HG02759 (cell line): ENCODE results near the gene ZNF419.
"Not testable (repeated sequence)": the region's sequence is repeated elsewhere in the genome, so short reads cannot be mapped to it uniquely, and the experiment has no call there.

Experiments used
- ATAC-seq: cut with Tn5 transposase; IDR thresholded peaks from one replicate; pipeline ENCODE4 v1.9.1; 2021; ENCODE audit warnings: mild to moderate bottlenecking, moderate library complexity; ENCODE audit not compliant: unreplicated experiment

Gene ZNF419

GRCh38 chr19:57487477-57488298 lies at the start of gene ZNF419:
TSS of gene ZNF419 (plus strand) at chr19:57487750. CDS start at chr19:57487951, 201 bp downstream.
- peak; percentile 97 for ATAC-seq

- ATAC-seq: no peak
Measured at GRCh38 chr19:57437931-57438330, 49.6 kb upstream of the ZNF419 start.

GRCh38 chr19:57438925-57439324 lies 48.6 kb upstream of the ZNF419 start:
- no peak for ATAC-seq

- no peak for ATAC-seq
Measured at GRCh38 chr19:57441979-57442752, 45.4 kb upstream of the ZNF419 start.

GRCh38 chr19:57443121-57443696 lies 44.3 kb upstream of the ZNF419 start:
- no peak for ATAC-seq

GRCh38 chr19:57452307-57452706 lies 35.2 kb upstream of the ZNF419 start:
- ATAC-seq: no peak

GRCh38 chr19:57465680-57466381 lies 21.7 kb upstream of the ZNF419 start:
- ATAC-seq: no peak

- no peak for ATAC-seq
Measured at GRCh38 chr19:57466489-57466888, 21.1 kb upstream of the ZNF419 start.

- ATAC-seq: no peak
Measured at GRCh38 chr19:57473646-57474045, 13.9 kb upstream of the ZNF419 start.

- peak; percentile 98 for ATAC-seq
Measured at GRCh38 chr19:57477191-57478008, 10.2 kb upstream of the ZNF419 start, which contains the start of gene ZNF772. TSS of gene ZNF772 (minus strand) at chr19:57477566. CDS start at chr19:57477309, 257 bp downstream.

GRCh38 chr19:57488299-57488644 lies 722 bp downstream of the ZNF419 start:
- ATAC-seq: not testable (repeated sequence)

GRCh38 chr19:57499332-57499679 lies 11.8 kb downstream of the ZNF419 start:
- not testable (repeated sequence) for ATAC-seq

- ATAC-seq: peak; percentile 100
Measured at GRCh38 chr19:57499680-57500395, 12.3 kb downstream of the ZNF419 start, which contains the start of gene ZNF773. TSS of gene ZNF773 (plus strand) at chr19:57499938. CDS start at chr19:57500081, 143 bp downstream.

GRCh38 chr19:57500400-57500799 lies 12.8 kb downstream of the ZNF419 start:
- not testable (repeated sequence) for ATAC-seq

- no peak for ATAC-seq
Measured at GRCh38 chr19:57506163-57506562, 18.6 kb downstream of the ZNF419 start.

GRCh38 chr19:57511484-57511883 lies 23.9 kb downstream of the ZNF419 start:
- ATAC-seq: no peak

- ATAC-seq: no peak
Measured at GRCh38 chr19:57512845-57513244, 25.3 kb downstream of the ZNF419 start.

- ATAC-seq: no peak
Measured at GRCh38 chr19:57515255-57515654, 27.7 kb downstream of the ZNF419 start.

- ATAC-seq: not testable (repeated sequence)
Measured at GRCh38 chr19:57518021-57518420, 30.5 kb downstream of the ZNF419 start.
